PC-9 (cell line): ENCODE measurements around the gene SRC.

Experiments used
- EZH2 ChIP-seq: fragments of 200-600 bp; sonication (generic); IDR thresholded peaks from 2 replicates; pipeline ENCODE4 v1.8.0; 2017; ENCODE audit warnings: antibody characterized with exemption, low read depth
- TF ChIP-seq, protein P1 (sequence below): fragments of 200-600 bp; sonication (generic); conservative IDR thresholded peaks from 2 replicates; pipeline ENCODE4 v1.6.1; 2017; ENCODE audit warnings: mixed run types, antibody characterized with exemption, mild to moderate bottlenecking, moderate library complexity

DNA sequence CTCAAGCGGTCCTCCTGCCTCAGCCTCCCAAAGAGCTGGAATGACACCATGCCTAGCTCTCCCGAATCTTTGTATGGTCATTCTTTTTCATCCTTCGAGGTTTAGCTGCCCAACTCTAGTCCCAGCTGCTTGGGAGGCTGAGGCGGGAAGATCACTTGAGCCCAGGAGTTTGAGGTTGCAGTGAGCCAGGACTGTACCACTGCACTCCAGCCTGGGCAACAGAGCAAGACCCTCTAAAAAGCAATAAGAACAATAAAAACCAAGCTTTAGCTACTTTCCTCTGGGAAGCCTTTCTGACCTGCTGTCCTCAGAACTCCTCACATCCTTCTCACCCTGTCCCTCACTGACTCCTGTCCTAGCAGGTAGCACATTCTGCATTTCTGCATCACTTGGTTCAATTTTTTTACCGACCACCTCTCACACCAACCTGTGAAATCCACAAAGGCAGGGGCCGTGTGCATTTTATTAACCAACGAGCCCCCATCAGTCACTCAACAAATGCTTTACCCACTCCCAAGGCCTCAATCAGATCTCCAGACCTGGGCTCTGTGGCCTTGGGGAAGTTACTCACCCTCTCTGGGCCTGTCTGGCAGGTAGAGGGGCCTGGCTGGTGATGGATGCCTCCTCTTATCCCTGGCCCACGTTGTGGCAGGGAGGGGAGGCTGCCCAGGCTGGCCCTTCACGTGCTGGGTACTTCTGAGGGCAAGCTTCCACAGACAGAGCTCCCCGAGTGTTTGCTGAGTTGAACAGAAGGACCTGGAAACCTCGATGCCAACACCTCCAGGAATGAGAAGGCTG, 14.7 kb upstream of the SRC start:
- TF ChIP-seq, protein P1, sequence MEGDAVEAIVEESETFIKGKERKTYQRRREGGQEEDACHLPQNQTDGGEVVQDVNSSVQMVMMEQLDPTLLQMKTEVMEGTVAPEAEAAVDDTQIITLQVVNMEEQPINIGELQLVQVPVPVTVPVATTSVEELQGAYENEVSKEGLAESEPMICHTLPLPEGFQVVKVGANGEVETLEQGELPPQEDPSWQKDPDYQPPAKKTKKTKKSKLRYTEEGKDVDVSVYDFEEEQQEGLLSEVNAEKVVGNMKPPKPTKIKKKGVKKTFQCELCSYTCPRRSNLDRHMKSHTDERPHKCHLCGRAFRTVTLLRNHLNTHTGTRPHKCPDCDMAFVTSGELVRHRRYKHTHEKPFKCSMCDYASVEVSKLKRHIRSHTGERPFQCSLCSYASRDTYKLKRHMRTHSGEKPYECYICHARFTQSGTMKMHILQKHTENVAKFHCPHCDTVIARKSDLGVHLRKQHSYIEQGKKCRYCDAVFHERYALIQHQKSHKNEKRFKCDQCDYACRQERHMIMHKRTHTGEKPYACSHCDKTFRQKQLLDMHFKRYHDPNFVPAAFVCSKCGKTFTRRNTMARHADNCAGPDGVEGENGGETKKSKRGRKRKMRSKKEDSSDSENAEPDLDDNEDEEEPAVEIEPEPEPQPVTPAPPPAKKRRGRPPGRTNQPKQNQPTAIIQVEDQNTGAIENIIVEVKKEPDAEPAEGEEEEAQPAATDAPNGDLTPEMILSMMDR: no peak
- no peak for TF ChIP-seq EZH2
